ENCODE data around the gene KIF2C.
"Not testable (repeated sequence)": the region's sequence is repeated elsewhere in the genome, so short reads cannot be mapped to it uniquely, and the experiment has no call there.

The KIF2C gene

GRCh38 chr1:44812822-44813543 is 73.3 kb downstream of the KIF2C start:
- no peak for DNase-seq (ENCODE audit: low spot score)

DNA sequence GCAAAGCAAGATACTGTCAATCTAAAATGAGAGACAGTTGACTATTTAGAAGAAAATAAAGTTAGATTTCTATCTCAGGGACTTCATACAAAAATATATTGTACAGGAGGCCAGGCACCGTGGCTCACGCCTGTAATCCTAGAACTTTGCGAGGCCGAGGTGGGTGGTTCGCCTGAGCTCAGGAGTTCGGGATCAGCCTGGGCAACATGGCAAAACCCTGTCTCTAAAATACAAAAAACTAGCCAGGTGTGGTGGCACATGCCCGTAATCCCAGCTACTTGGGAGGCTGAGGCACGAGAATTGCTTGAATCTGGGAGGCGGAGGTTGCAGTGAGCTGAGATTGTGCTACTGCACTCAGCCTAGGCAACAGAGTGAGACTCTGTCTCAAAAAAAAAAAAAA is 76.3 kb downstream of the KIF2C start:
- DNase-seq (ENCODE audit: low spot score): not testable (repeated sequence)

GRCh38 chr1:44817307-44817706 is 77.7 kb downstream of the KIF2C start:
- no peak for DNase-seq (ENCODE audit: low spot score)

Data from NAMALWA (cell line).